OCI-LY1 (cell line): ENCODE measurements around the gene FYTTD1.
A peak's percentile ranks its signal among the peaks of the same experiment; 100 is the strongest.

ENCODE experiments used
- H2AFZ ChIP-seq: fragments of 200-600 bp; sonication (generic), shearing (Covaris generic); 2 replicates; pipeline ENCODE4 v1.6.0; 2014; ENCODE audit warnings: antibody characterized with exemption, mild to moderate bottlenecking, low read length
- H3F3A ChIP-seq: fragments of 200-600 bp; sonication (generic), shearing (Covaris generic); 2 replicates; pipeline ENCODE4 v1.6.0; 2014; ENCODE audit warnings: mild to moderate bottlenecking, antibody characterized with exemption, low read length, moderate library complexity; ENCODE audit not compliant: insufficient read depth
- H3K27ac ChIP-seq: fragments of 200-600 bp; sonication (generic); 2 replicates; pipeline ENCODE4 v1.5.1; 2014; ENCODE audit warnings: low read length, mixed run types, mild to moderate bottlenecking, low read depth; ENCODE audit not compliant: poor library complexity, severe bottlenecking
- H3K27me3 ChIP-seq: fragments of 200-600 bp; sonication (generic); 2 replicates; pipeline ENCODE4 v1.6.0; 2014; ENCODE audit warnings: antibody characterized with exemption, mild to moderate bottlenecking, low read length, moderate library complexity; ENCODE audit not compliant: insufficient read depth
- H3K36me3 ChIP-seq: fragments of 200-600 bp; sonication (generic); 2 replicates; pipeline ENCODE4 v1.6.1; 2014; ENCODE audit warnings: mild to moderate bottlenecking, antibody characterized with exemption, low read length, moderate library complexity, mixed read lengths; ENCODE audit not compliant: insufficient read depth
- H3K4me1 ChIP-seq: fragments of 200-600 bp; sonication (generic); 2 replicates; pipeline ENCODE4 v1.5.1; 2014; ENCODE audit warnings: mild to moderate bottlenecking, low read length, moderate library complexity; ENCODE audit not compliant: insufficient read depth, severe bottlenecking
- H3K4me2 ChIP-seq: fragments of 200-600 bp; sonication (generic), shearing (Covaris generic); 2 replicates; pipeline ENCODE4 v1.6.1; 2014; ENCODE audit warnings: low read length
- H3K4me3 ChIP-seq: fragments of 200-600 bp; sonication (generic); 2 replicates; pipeline ENCODE4 v1.5.1; 2014; ENCODE audit warnings: low read length, low read depth, mild to moderate bottlenecking, mixed read lengths; ENCODE audit not compliant: poor library complexity, severe bottlenecking
- H3K79me2 ChIP-seq: fragments of 200-600 bp; shearing (Covaris generic); 2 replicates; pipeline ENCODE4 v1.6.1; 2016; ENCODE audit warnings: mixed run types, low read length, mixed read lengths; ENCODE audit not compliant: insufficient read depth
- H3K9ac ChIP-seq: fragments of 200-600 bp; sonication (generic), shearing (Covaris generic); 2 replicates; pipeline ENCODE4 v1.6.1; 2014; ENCODE audit warnings: mild to moderate bottlenecking, low read length, mixed read lengths
- H3K9me2 ChIP-seq: fragments of 200-600 bp; sonication (generic), shearing (Covaris generic); 2 replicates; pipeline ENCODE4 v1.6.1; 2014; ENCODE audit warnings: low read depth, mild to moderate bottlenecking, low read length, mixed read lengths
- H3K9me3 ChIP-seq: fragments of 200-600 bp; shearing (Covaris generic); 2 replicates; pipeline ENCODE4 v1.6.1; 2014; ENCODE audit warnings: low read length, mixed read lengths
- H4K20me1 ChIP-seq: fragments of 200-600 bp; sonication (generic), shearing (Covaris generic); 2 replicates; pipeline ENCODE4 v1.6.0; 2016; ENCODE audit warnings: mild to moderate bottlenecking, low read length; ENCODE audit not compliant: insufficient read depth
- EZH2 ChIP-seq: fragments of 200-600 bp; sonication (generic), shearing (Covaris generic); IDR thresholded peaks from 2 replicates; pipeline ENCODE4 v1.8.0; 2017; ENCODE audit warnings: borderline replicate concordance, mixed run types, mild to moderate bottlenecking, antibody characterized with exemption, low read length, moderate library complexity, mixed read lengths
- TF ChIP-seq, protein P1 (sequence below): fragments of 200-600 bp; sonication (generic), shearing (Covaris generic); IDR thresholded peaks from 2 replicates; pipeline ENCODE4 v1.5.1; 2017; ENCODE audit warnings: mild to moderate bottlenecking, antibody characterized with exemption, low read length, moderate library complexity, mixed read lengths

FYTTD1 gene

DNA sequence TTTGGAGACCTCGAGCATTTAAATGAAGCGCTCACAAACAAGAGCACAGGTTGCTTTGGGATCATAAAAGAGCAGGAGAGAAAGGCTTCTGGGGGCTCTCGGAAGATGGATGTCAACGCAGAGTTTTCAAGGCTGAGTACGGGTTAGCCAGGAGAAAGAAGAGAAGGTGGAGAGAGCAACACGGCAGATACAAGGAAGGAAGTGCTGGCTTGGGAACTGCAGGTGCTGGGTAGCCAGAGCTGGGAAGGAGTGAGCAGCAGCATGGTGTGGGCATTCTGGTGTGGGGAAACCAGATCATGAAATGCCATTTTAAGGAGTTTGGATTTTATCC, 12.4 kb upstream of the FYTTD1 start:
- H3K9me3 ChIP-seq, result no peaks in the 10 kb centered on the region
- H3K27ac ChIP-seq, result peak overlapping the region; percentile 86
- peak overlapping the region; percentile 88 for H3K9ac ChIP-seq
- peak overlapping the region; percentile 97 for H3K4me2 ChIP-seq
- no peaks in the 10 kb centered on the region for H3K9me2 ChIP-seq
- peaks cover 27% of the 10 kb centered on the region for H3K79me2 ChIP-seq
- H3K4me3 ChIP-seq, result peak overlapping the region; percentile 97
- no peaks in the 10 kb centered on the region for H4K20me1 ChIP-seq
- H3F3A ChIP-seq, result peaks cover 12% of the 10 kb centered on the region; the same call in 1 of the 2 replicates
- H3K36me3 ChIP-seq, result peaks cover 19% of the 10 kb centered on the region; the same call in 1 of the 2 replicates
- peaks cover 50% of the 10 kb centered on the region for H3K4me1 ChIP-seq
- H2AFZ ChIP-seq, result peak overlapping the region; percentile 51
- H3K27me3 ChIP-seq, result no peaks in the 10 kb centered on the region
- TF ChIP-seq, protein P1, sequence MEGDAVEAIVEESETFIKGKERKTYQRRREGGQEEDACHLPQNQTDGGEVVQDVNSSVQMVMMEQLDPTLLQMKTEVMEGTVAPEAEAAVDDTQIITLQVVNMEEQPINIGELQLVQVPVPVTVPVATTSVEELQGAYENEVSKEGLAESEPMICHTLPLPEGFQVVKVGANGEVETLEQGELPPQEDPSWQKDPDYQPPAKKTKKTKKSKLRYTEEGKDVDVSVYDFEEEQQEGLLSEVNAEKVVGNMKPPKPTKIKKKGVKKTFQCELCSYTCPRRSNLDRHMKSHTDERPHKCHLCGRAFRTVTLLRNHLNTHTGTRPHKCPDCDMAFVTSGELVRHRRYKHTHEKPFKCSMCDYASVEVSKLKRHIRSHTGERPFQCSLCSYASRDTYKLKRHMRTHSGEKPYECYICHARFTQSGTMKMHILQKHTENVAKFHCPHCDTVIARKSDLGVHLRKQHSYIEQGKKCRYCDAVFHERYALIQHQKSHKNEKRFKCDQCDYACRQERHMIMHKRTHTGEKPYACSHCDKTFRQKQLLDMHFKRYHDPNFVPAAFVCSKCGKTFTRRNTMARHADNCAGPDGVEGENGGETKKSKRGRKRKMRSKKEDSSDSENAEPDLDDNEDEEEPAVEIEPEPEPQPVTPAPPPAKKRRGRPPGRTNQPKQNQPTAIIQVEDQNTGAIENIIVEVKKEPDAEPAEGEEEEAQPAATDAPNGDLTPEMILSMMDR, result no peak
- no peak for TF ChIP-seq EZH2

DNA sequence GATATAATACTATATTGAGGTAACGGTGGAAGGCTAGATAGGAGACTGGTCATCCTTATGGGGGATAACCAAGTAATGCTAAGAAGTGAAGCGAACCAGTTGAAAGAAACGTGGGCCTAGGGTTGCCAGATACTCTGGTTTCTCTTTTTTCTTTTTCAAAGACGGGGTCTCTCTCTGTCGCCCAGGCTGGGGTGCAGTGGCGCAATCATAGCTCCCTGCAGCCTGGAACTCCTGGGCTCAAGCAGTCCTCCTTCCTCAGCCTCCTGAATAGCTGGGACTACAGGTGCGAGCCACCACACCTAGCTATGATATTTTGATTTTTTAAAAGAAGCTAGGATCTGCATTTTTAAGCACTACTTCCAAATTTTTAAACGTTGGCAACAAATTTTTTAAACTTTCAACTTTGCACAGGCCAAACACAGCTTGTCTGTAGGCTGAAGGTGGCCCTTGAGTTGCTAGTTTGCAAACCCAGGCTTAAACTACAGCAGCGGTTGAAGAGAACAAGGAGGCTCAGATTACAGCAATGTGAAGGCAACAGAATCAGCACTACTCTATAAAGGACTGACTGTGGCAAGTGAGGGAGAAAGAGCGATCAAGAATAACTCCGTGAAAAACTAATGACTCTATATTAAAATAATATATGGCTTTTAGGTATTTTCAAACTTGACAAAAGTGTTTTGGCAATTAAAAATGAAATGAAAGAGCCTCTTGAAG, 11.8 kb upstream of the FYTTD1 start:
- Histone ChIP-seq H3K27ac (peak overlapping the region; percentile 86), H3K9ac (peak overlapping the region; percentile 88), H3K4me2 (peak overlapping the region; percentile 97), H2AFZ (no peak overlapping the region), H3K27me3 (no peaks in the 10 kb centered on the region), H4K20me1 (no peaks in the 10 kb centered on the region), H3K4me1 (peaks cover 44% of the 10 kb centered on the region), H3F3A (peaks cover 12% of the 10 kb centered on the region; the same call in 1 of the 2 replicates), H3K9me3 (no peaks in the 10 kb centered on the region), H3K36me3 (peaks cover 13% of the 10 kb centered on the region; the same call in 1 of the 2 replicates), H3K79me2 (peaks cover 20% of the 10 kb centered on the region), H3K9me2 (no peaks in the 10 kb centered on the region), H3K4me3 (peak overlapping the region; percentile 97)
- no peak for TF ChIP-seq EZH2
- TF ChIP-seq, protein P1, result no peak

DNA sequence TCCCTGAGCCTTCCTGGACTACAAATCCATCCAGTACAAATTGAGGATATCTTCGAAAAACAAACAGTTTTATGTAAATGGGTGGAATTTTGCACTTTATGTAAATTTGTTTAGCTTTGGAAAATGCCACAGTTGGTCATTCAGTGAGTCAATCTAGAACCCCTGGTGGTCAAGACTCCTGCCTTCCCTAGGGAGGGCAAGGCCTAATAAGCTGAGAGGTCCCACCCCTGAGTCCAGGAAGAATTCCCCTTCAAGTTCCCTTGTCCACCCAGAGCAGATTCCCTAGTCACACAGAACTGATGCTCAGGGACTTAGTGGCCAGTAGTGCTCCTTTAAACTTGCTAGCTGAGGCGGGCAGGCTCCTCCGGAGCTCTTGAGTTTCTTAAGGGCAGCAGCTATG, 6.9 kb upstream of the FYTTD1 start:
- no peak overlapping the region for H3K9ac ChIP-seq
- H4K20me1 ChIP-seq, result no peaks in the 10 kb centered on the region
- no peak overlapping the region for H3K27ac ChIP-seq
- peaks cover 24% of the 10 kb centered on the region for H3K4me1 ChIP-seq
- H3K27me3 ChIP-seq, result no peaks in the 10 kb centered on the region
- H3K9me2 ChIP-seq, result no peaks in the 10 kb centered on the region
- H3K9me3 ChIP-seq, result peaks cover 4% of the 10 kb centered on the region
- TF ChIP-seq EZH2, result no peak
- TF ChIP-seq, protein P1, result no peak
- no peak overlapping the region for H3K4me2 ChIP-seq
- no peak overlapping the region for H2AFZ ChIP-seq
- H3K79me2 ChIP-seq, result no peaks in the 10 kb centered on the region
- no peak overlapping the region for H3K4me3 ChIP-seq
- H3K36me3 ChIP-seq, result peaks cover 6% of the 10 kb centered on the region
- H3F3A ChIP-seq, result peaks cover 7% of the 10 kb centered on the region; the same call in 1 of the 2 replicates
